HepG2 (cell line): ENCODE results near the gene KIAA0232. TPM values are rescaled to one million over a fixed set of nuclear protein-coding genes. Genes with fewer than 3 reads are reported as not detected.

Experiments
- AKAP8 ChIP-seq: sonication (generic); formaldehyde crosslinking; IDR thresholded peaks from 2 replicates; pipeline ENCODE4 v1.5.1; 2020; ENCODE audit warnings: mild to moderate bottlenecking, missing genetic modification reagents
- ELF1 ChIP-seq: sonication (generic); formaldehyde crosslinking; IDR thresholded peaks from 2 replicates; pipeline ENCODE4 v1.4.0; 2020; ENCODE audit warnings: missing genetic modification reagents
- ELF3 ChIP-seq: IDR thresholded peaks from 2 replicates; pipeline ENCODE4 v1.6.1; 2016; ENCODE audit warnings: missing genetic modification reagents, missing compliant biosample characterization
- HMGXB3 ChIP-seq: sonication (generic); formaldehyde crosslinking; IDR thresholded peaks from 2 replicates; pipeline ENCODE4 v1.4.0; 2020; ENCODE audit warnings: missing genetic modification reagents, borderline replicate concordance
- MAFF ChIP-seq: IDR thresholded peaks from 2 replicates; pipeline ENCODE4 v1.6.1; 2011; ENCODE audit warnings: low read depth, low read length, improper control_type of control experiment
- MEIS1 ChIP-seq: sonication (generic); formaldehyde crosslinking; IDR thresholded peaks from 2 replicates; pipeline ENCODE4 v1.9.0; 2021; ENCODE audit warnings: mild to moderate bottlenecking, missing genetic modification reagents, moderate library complexity, borderline replicate concordance
- MTA1 ChIP-seq: sonication (generic); formaldehyde crosslinking; IDR thresholded peaks from 2 replicates; pipeline ENCODE4 v1.4.0; 2020; ENCODE audit warnings: missing genetic modification reagents, mild to moderate bottlenecking, borderline replicate concordance
- RAD21 ChIP-seq: fragments of 450-650 bp; formaldehyde crosslinking; IDR thresholded peaks from 2 replicates; pipeline ENCODE4 v1.5.0; 2020; ENCODE audit warnings: mild to moderate bottlenecking
- RARG ChIP-seq: sonication (generic); formaldehyde crosslinking; IDR thresholded peaks from 2 replicates; pipeline ENCODE4 v1.4.0; 2020; ENCODE audit warnings: low read depth, mild to moderate bottlenecking, missing genetic modification reagents
- RFXANK ChIP-seq: IDR thresholded peaks from 2 replicates; pipeline ENCODE4 v1.6.1; 2016
- SOX13 ChIP-seq, 3 experiments: fragments of 450-650 bp in 1 of 3; sonication (generic) in 1 of 3; formaldehyde crosslinking in 1 of 3; IDR thresholded peaks in 2 of 3; conservative IDR thresholded peaks in 1 of 3; 2 replicates each; pipeline versions ENCODE4 v1.5.0 to v1.6.1; 2016 to 2020; ENCODE audit warnings: antibody characterized with exemption in 1 of 3, mild to moderate bottlenecking in 1 of 3, missing compliant biosample characterization in 1 of 3, missing genetic modification reagents in 1 of 3, moderate library complexity in 1 of 3
- TFE3 ChIP-seq: IDR thresholded peaks from 2 replicates; pipeline ENCODE4 v1.6.1; 2016
- YY1 ChIP-seq: IDR thresholded peaks from 2 replicates; pipeline ENCODE4 v1.6.1; 2011; ENCODE audit warnings: low read length, low read depth, moderate library complexity, mild to moderate bottlenecking; ENCODE audit not compliant: insufficient read depth, insufficient replicate concordance
- ZBTB49 ChIP-seq: sonication (generic); formaldehyde crosslinking; IDR thresholded peaks from 2 replicates; pipeline ENCODE4 v1.4.0; 2020; ENCODE audit warnings: missing genetic modification reagents, borderline replicate concordance
- ZEB1 ChIP-seq: IDR thresholded peaks from 2 replicates; pipeline ENCODE4 v1.6.1; 2012; ENCODE audit warnings: mild to moderate bottlenecking, low read depth, inconsistent platforms; ENCODE audit not compliant: insufficient replicate concordance
- ZNF33A ChIP-seq: sonication (generic); formaldehyde crosslinking; IDR thresholded peaks from 2 replicates; pipeline ENCODE4 v1.5.1; 2020; ENCODE audit warnings: missing genetic modification reagents, mild to moderate bottlenecking, moderate library complexity, borderline replicate concordance
- ZNF546 ChIP-seq: sonication (generic); formaldehyde crosslinking; conservative IDR thresholded peaks from 2 replicates; pipeline ENCODE4 v1.8.1; 2023; ENCODE audit warnings: mild to moderate bottlenecking, missing genetic modification reagents
- ZNF572 ChIP-seq: sonication (generic); formaldehyde crosslinking; IDR thresholded peaks from 2 replicates; pipeline ENCODE4 v1.5.1; 2020; ENCODE audit warnings: mild to moderate bottlenecking, missing genetic modification reagents
- ZNF891 ChIP-seq: sonication (generic); formaldehyde crosslinking; IDR thresholded peaks from 2 replicates; pipeline ENCODE4 v1.5.0; 2020; ENCODE audit warnings: mild to moderate bottlenecking, missing genetic modification reagents
- polyA plus RNA-seq, 8 experiments: library from polyadenylated mRNA; depleted of rRNA in 3 of 8; stranded (reverse) in 7 of 8; unstranded in 1 of 8; fragments of >200 nt; fragmentation: Illumina TruSeq in 4 of 8; extraction: Trizol in 4 of 8; gene quantifications; 2 replicates each; pipeline versions ENCODE4 v1.2.1 to v1.2.3, GENCODE V29; 2011 to 2016; ENCODE audit warnings: low read depth in 4 of 8, missing spikeins in 1 of 8, mixed read lengths in 1 of 8; ENCODE audit not compliant: insufficient read depth in 1 of 8
- total RNA-seq, 5 experiments: library from RNA; depleted of rRNA; stranded (reverse); fragments of >200 nt; fragmentation: Illumina TruSeq; extraction: Trizol; gene quantifications; 2 replicates each; pipeline ENCODE4 v1.2.3, GENCODE V29; 2016; ENCODE audit warnings: low read depth in 1 of 5
- TF ChIP-seq, protein P1 (sequence below): sonication (generic); formaldehyde crosslinking; IDR thresholded peaks from 2 replicates; pipeline ENCODE4 v1.8.0; 2022; ENCODE audit warnings: mild to moderate bottlenecking, missing genetic modification reagents

Gene KIAA0232
- total and polyA plus RNA-seq, 2 of the 13 experiments (the other 11 are each of a cell fraction or from before 2014, with no cell fraction given), result 7.8 to 17.1 TPM

GRCh38 chr4:6753103-6753560 is 29.4 kb upstream of the KIAA0232 start (continued):
- TF ChIP-seq HMGXB3 (CRISPR knock-in tag), result no peak
- peak; percentile 90; the same call in 1 of the 2 replicates for TF ChIP-seq MTA1
- peak; percentile 91 for TF ChIP-seq ELF3 (CRISPR knock-in tag)
- peak; percentile 37 for TF ChIP-seq YY1
- TF ChIP-seq RARG (CRISPR knock-in tag), result no peak
- TF ChIP-seq, protein P1, sequence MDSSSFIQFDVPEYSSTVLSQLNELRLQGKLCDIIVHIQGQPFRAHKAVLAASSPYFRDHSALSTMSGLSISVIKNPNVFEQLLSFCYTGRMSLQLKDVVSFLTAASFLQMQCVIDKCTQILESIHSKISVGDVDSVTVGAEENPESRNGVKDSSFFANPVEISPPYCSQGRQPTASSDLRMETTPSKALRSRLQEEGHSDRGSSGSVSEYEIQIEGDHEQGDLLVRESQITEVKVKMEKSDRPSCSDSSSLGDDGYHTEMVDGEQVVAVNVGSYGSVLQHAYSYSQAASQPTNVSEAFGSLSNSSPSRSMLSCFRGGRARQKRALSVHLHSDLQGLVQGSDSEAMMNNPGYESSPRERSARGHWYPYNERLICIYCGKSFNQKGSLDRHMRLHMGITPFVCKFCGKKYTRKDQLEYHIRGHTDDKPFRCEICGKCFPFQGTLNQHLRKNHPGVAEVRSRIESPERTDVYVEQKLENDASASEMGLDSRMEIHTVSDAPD (CRISPR knock-in tag), result peak; percentile 74; the same call in 1 of the 2 replicates
- no peak for TF ChIP-seq ZBTB49 (CRISPR knock-in tag)
- peak; percentile 24; the same call in 1 of the 2 replicates for TF ChIP-seq TFE3 (CRISPR knock-in tag)
- TF ChIP-seq ZNF572 (CRISPR knock-in tag), result no peak
- peak; percentile 84 for TF ChIP-seq ZNF891
- peak; percentile 90 for TF ChIP-seq ELF1 (CRISPR knock-in tag)
- TF ChIP-seq ZNF33A (CRISPR knock-in tag), result no peak
- TF ChIP-seq MEIS1 (CRISPR knock-in tag), result no peak
- TF ChIP-seq RFXANK (CRISPR knock-in tag), result no peak
- TF ChIP-seq RAD21 (CRISPR knock-in tag), result no peak
- TF ChIP-seq ZEB1, result no peak
- no peak for TF ChIP-seq SOX13 (IDR thresholded peaks at IDR 0.05)
- peak in 1 of 2 experiments; percentile 69; a peak in 2 of 4 replicates for TF ChIP-seq SOX13 (CRISPR knock-in tag; conservative IDR thresholded peaks at IDR 0.05 in 1 of 2, IDR thresholded peaks at IDR 0.05 in 1 of 2)
- TF ChIP-seq AKAP8 (CRISPR knock-in tag), result 0 out of 2 replicates have a peak, but pooled peaks have one; percentile 51
- no peak for TF ChIP-seq MAFF
- TF ChIP-seq ZNF546 (CRISPR knock-in tag), result 0 out of 2 replicates have a peak, but pooled peaks have one; percentile 42
